ENCODE measurements around the gene AFF2.

DNA sequence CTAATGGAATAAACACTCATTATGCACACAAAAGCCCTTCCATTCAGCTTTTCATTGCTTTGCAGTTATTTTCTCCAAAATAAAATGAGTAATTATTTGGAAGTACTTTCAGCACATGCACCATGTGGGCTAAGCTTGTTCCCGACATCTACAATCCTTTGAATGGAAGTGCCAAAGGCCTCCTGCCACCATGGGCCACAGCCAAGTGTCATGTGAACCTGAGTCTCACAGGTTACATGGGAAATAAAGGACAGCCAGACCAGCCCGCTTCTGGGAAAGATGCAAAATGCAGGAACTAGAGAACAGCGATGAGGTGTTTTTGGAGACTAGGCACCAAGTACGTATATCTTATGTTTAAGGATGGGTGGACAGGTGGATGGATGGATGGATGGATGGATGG, 181.8 kb downstream of the AFF2 start:
- TF ChIP-seq EP300 (IDR thresholded peaks at IDR 0.05) (no peak), POLR2AphosphoS5 (IDR thresholded peaks at IDR 0.05) (no peak)
- TF ChIP-seq, protein P1, sequence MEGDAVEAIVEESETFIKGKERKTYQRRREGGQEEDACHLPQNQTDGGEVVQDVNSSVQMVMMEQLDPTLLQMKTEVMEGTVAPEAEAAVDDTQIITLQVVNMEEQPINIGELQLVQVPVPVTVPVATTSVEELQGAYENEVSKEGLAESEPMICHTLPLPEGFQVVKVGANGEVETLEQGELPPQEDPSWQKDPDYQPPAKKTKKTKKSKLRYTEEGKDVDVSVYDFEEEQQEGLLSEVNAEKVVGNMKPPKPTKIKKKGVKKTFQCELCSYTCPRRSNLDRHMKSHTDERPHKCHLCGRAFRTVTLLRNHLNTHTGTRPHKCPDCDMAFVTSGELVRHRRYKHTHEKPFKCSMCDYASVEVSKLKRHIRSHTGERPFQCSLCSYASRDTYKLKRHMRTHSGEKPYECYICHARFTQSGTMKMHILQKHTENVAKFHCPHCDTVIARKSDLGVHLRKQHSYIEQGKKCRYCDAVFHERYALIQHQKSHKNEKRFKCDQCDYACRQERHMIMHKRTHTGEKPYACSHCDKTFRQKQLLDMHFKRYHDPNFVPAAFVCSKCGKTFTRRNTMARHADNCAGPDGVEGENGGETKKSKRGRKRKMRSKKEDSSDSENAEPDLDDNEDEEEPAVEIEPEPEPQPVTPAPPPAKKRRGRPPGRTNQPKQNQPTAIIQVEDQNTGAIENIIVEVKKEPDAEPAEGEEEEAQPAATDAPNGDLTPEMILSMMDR (IDR thresholded peaks at IDR 0.05) = no peak

Data from upper lobe of left lung (tissue), 4 donors.